Measurements from ENCODE around the gene CDK19. TPM values are rescaled to one million over a fixed set of nuclear protein-coding genes. Genes with fewer than 3 reads are reported as not detected.
A peak's percentile ranks its signal among the peaks of the same experiment; 100 is the strongest.

CDK19 gene
- total RNA-seq, 6 experiments from 2014 or later, result 2.8 to 7.9 (median 5.5) TPM

DNA sequence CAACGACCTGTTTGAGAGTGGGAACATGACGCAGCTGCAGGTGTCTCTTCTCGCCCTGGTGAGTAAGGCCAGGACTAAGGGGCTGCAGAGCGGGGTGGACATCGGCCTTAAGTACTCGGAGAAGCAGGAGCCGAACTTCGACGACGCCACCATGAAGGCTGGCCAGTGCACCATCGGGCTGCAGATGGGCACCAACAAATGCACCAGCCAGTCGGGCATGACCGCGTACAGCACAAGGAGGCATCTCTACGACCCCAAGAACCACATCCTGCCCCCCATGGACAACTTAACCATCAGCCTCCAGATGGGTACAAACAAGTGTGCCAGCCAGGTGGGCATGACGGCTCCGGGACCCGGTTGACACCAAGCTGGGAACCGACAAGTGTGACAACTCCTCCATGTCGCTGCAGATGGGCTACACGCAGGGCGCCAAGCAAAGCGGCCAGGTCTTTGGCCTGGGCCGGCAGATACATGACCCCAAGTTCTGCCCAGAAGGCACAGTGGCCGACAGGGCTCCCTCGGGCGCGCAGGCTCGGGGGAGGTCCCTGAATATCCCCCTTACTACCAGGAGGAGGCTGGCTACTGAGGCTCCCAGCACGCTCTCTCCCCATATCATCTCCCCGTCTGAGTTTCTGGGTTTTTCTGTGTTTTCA lies 43.4 kb upstream of the CDK19 start:
- no peaks in the 10 kb centered on the region for H3K9me3 ChIP-seq
- intact Hi-C loops (cut with DNase I), result no loop called here
- ATAC-seq (no peak), DNase-seq (peak; percentile 21 to 56 (median 45))
- TF ChIP-seq POLR2A (IDR thresholded peaks at IDR 0.05), result no peak
- TF ChIP-seq, protein P1, sequence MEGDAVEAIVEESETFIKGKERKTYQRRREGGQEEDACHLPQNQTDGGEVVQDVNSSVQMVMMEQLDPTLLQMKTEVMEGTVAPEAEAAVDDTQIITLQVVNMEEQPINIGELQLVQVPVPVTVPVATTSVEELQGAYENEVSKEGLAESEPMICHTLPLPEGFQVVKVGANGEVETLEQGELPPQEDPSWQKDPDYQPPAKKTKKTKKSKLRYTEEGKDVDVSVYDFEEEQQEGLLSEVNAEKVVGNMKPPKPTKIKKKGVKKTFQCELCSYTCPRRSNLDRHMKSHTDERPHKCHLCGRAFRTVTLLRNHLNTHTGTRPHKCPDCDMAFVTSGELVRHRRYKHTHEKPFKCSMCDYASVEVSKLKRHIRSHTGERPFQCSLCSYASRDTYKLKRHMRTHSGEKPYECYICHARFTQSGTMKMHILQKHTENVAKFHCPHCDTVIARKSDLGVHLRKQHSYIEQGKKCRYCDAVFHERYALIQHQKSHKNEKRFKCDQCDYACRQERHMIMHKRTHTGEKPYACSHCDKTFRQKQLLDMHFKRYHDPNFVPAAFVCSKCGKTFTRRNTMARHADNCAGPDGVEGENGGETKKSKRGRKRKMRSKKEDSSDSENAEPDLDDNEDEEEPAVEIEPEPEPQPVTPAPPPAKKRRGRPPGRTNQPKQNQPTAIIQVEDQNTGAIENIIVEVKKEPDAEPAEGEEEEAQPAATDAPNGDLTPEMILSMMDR (IDR thresholded peaks at IDR 0.05), result no peak
- no peak overlapping the region for H3K27ac ChIP-seq
- no peaks in the 10 kb centered on the region for H3K36me3 ChIP-seq
- 96% methylated on average over 7 of the region's 31 CpGs for WGBS (ENCODE audit: insufficient coverage, low coverage, low lambda C conversion rate, missing lambda C conversion rate)
- H3K27me3 ChIP-seq, result no peaks in the 10 kb centered on the region
- H3K4me3 ChIP-seq, result no peak overlapping the region
- no peaks in the 10 kb centered on the region for H3K4me1 ChIP-seq

DNA sequence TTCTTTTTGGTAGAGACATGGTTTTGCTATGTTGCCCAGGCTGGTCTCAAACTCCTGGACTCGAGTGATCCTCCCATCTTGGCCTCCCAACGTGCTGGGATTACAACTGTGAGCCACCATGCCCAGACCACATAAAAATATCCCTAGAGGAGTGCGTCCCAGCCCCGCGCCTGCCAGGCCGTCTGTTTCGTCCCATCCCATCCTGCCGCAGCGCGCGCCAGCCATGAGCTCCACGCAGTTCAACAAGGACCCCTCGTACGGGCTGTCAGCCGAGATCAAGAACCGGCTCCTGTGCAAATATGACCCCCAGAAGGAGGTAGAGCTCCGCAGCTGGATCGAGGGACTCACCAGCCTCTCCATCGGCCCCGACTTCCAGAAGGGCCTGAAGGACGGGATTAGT lies 42.7 kb upstream of the CDK19 start:
- Histone ChIP-seq H3K4me3 (no peak overlapping the region), H3K27me3 (no peaks in the 10 kb centered on the region), H3K4me1 (no peaks in the 10 kb centered on the region), H3K27ac (no peak overlapping the region), H3K36me3 (no peaks in the 10 kb centered on the region), H3K9me3 (no peaks in the 10 kb centered on the region)
- WGBS (ENCODE audit: insufficient coverage, low coverage, low lambda C conversion rate, missing lambda C conversion rate), result 99% methylated on average over 15 of the region's 21 CpGs
- TF ChIP-seq, protein P1 (IDR thresholded peaks at IDR 0.05), result no peak
- no peak for TF ChIP-seq POLR2A (IDR thresholded peaks at IDR 0.05)
- no peak for ATAC-seq
- DNase-seq, result no peak
- intact Hi-C loops (cut with DNase I), result no loop called here

DNA sequence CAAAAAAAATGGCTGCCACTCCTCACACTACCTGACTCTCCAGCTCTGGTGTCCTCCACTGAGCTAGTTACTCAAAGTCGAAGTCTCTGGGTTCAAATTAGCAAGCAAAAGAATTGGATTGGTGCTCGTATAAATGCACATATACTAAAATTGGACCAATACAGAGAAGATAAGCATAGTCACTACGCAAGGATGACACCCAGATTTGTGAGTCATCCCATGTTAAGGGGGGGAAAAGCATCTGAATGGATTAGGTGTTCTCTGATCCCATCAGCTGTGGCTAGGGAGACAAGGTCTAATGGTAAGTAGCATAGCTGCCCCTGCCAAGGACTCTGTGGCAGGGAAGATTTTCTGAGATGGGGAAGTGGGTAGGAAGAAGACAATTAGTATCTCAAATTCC lies 41.0 kb upstream of the CDK19 start:
- TF ChIP-seq POLR2A (IDR thresholded peaks at IDR 0.05), result no peak
- TF ChIP-seq, protein P1 (IDR thresholded peaks at IDR 0.05), result no peak
- Histone ChIP-seq H3K9me3 (no peaks in the 10 kb centered on the region), H3K4me3 (no peak overlapping the region), H3K27me3 (no peaks in the 10 kb centered on the region), H3K4me1 (no peaks in the 10 kb centered on the region), H3K27ac (no peak overlapping the region), H3K36me3 (no peaks in the 10 kb centered on the region)
- 85% methylated on average over 3 of the region's 3 CpGs for WGBS (ENCODE audit: insufficient coverage, low coverage, low lambda C conversion rate, missing lambda C conversion rate)
- intact Hi-C loops (cut with DNase I), result no loop called here
- ATAC-seq, result no peak
- DNase-seq, result peak in 1 of 3 donors; percentile 17

DNA sequence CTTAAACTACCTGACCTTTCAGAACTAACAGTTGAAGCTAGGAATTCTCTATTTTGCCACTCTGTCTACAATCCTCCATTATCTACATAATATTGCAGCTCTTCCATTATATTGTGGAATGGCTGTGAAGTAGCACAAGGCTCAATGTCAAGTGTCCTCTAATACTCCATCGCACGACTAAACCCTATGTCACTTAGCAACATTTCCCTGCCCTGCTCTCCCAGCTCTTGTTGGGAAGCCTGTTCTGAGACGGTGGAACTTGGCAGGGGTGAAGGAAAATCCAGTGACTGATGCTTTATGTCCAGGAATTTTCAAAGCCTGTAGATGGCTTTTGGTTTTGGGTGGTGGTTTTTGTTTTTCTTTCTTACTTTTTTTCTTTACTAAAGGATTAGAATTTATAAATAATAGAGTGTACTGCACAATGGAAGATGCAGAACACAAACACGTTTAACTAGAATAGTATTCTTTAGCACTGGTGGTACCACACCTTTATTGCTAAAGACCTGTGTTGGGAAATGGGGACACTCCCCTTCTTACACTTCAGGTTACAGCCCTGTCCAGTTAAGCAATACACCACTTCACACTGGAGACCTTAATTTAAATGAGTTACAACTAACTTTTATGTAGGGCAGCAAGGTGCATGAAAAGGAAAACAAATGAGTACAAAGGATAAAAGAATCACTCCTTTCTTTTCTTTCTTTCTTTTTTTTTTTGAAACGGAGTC lies 38.6 kb upstream of the CDK19 start:
- Histone ChIP-seq H3K9me3 (no peaks in the 10 kb centered on the region), H3K27ac (no peak overlapping the region), H3K4me1 (no peaks in the 10 kb centered on the region), H3K4me3 (no peak overlapping the region), H3K36me3 (no peaks in the 10 kb centered on the region), H3K27me3 (no peaks in the 10 kb centered on the region)
- peak in 1 of 3 donors; percentile 9 for DNase-seq
- WGBS (ENCODE audit: insufficient coverage, low coverage, low lambda C conversion rate, missing lambda C conversion rate), result 72% methylated on average over 5 of the region's 5 CpGs
- ATAC-seq, result no peak
- TF ChIP-seq POLR2A (IDR thresholded peaks at IDR 0.05), result no peak
- TF ChIP-seq, protein P1 (IDR thresholded peaks at IDR 0.05), result no peak
- intact Hi-C loops (cut with DNase I), result no loop called here

Measured in right lobe of liver (tissue), 6 donors.